ENCODE measurements around the gene SRGAP1.

DNA sequence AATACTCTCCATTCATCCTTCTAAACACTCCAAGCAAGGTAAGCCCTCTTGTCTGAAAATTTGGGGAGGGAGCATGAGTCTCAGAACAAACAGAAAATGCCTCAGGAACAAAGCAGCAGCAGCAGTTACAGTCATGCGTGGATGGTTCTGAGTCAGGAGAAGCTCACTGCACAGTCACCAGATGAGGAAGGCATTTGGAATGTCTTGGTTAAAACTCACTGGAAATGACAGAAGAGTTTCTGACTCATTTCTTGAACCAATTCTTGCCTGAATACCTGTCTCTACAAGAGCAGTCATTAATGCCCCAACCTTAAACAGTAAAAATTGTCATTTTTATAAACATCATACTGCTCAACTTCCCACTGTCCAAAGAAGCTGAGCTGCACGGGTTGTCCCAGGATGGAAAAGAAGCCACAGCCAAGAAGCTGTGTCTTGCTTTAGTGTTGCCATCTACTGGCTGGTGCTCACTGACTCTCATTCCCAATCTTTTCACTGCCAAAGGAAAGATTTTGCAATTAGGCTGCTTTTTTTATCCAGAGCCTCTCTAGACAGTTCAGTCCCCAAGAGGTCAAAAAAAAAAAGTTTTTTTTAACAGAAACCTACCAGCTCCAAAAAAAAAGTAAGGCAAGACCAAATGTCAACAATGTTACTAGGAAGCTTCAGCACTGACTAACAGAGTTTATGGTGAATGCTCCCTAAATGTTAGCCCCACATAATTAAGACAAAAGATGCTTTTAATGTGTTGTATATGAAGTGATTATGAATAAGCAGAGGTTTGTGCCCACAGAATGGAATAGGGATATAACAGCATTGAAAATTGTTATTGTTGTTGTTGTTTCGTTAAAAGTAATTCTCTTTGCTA, 337.2 kb downstream of the SRGAP1 start:
- TF ChIP-seq EZH2 (IDR thresholded peaks at IDR 0.05; ENCODE audit: borderline replicate concordance, low read length) (no peak), CTCF (IDR thresholded peaks at IDR 0.05; ENCODE audit: low read length) (peak; percentile 21; the same call in 1 of the 2 replicates)

Measured in OCI-LY1 (cell line).